Activated CD4-positive, alpha-beta T cell treated with anti-CD3 and anti-CD28 coated beads, Interleukin-2, amount 10 ng/mL, durations not matched to agents 24 days and 14 days (primary cell): ENCODE results near the gene COG5. TPM values are rescaled to one million over a fixed set of nuclear protein-coding genes. Genes with fewer than 3 reads are reported as not detected.

Experiments used
- DNase-seq: peaks from one replicate; pipeline ENCODE4 v3.0.0; 2022
- H3K27ac Mint-ChIP-seq: one replicate; pipeline ENCODE4 v1.8.0; 2022; ENCODE audit warnings: mild to moderate bottlenecking, mixed read lengths
- H3K27me3 Mint-ChIP-seq: one replicate; pipeline ENCODE4 v1.8.0; 2022; ENCODE audit warnings: mixed read lengths
- H3K36me3 Mint-ChIP-seq: one replicate; pipeline ENCODE4 v1.8.0; 2022; ENCODE audit warnings: low read depth, mild to moderate bottlenecking, mixed read lengths
- H3K4me1 Mint-ChIP-seq: one replicate; pipeline ENCODE4 v1.8.0; 2021; ENCODE audit warnings: mixed read lengths
- H3K4me3 Mint-ChIP-seq: one replicate; pipeline ENCODE4 v1.8.0; 2022; ENCODE audit warnings: mild to moderate bottlenecking, moderate library complexity, mixed read lengths
- H3K9me3 Mint-ChIP-seq: one replicate; pipeline ENCODE4 v1.8.0; 2021; ENCODE audit warnings: mixed read lengths
- intact Hi-C: fragments of 100-400 bp; cut with micrococcal nuclease; formaldehyde crosslinking; loops from one replicate; pipeline ENCODE4 v1.15.1; 2023
- total RNA-seq: library from RNA; stranded (reverse); gene quantifications from 2 replicates; pipeline ENCODE4 v1.2.3, GENCODE V29; 2022

COG5 gene
- total RNA-seq, 1 donor from 2014 or later: 43.3 TPM

DNA sequence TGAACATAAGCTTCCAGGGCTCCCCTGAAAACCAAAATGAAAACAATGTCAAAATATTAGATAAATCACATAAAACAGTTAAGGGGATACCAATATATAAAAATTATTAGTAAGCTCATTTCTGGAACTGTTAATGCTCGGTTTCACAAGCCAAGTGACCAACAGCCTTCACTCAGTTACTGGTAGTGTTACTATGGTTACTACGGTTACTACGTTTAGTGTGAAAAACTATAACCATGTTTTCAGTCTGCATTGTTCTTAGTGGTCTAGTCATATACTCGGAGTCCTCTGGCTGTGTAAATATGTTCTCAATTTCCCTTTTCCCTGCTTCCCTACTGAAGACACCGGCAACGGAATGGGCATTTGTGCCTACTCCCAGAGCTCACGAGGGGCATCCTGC is 360.1 kb downstream of the COG5 start:
- Mint-ChIP-seq H3K36me3 (peaks cover 47% of the 10 kb centered on the region), H3K9me3 (no peaks in the 10 kb centered on the region), H3K27ac (no peak overlapping the region), H3K4me3 (no peak overlapping the region), H3K27me3 (no peaks in the 10 kb centered on the region), H3K4me1 (no peaks in the 10 kb centered on the region)
- intact Hi-C loops: loop anchor here (10.0 kb wide), 1 partner anchor 521 kb away; no protein-coding TSS in a partner anchor
- no peak for DNase-seq

GRCh38 chr7:107201795-107202450 is 361.8 kb downstream of the COG5 start:
- intact Hi-C loops: loop anchor here (10.0 kb wide), 1 partner anchor 523 kb away; no protein-coding TSS in a partner anchor
- peak; percentile 72 for DNase-seq
- H3K4me3 Mint-ChIP-seq: no peak overlapping the region
- H3K27me3 Mint-ChIP-seq: no peaks in the 10 kb centered on the region
- no peak overlapping the region for H3K27ac Mint-ChIP-seq
- no peaks in the 10 kb centered on the region for H3K9me3 Mint-ChIP-seq
- H3K4me1 Mint-ChIP-seq: no peaks in the 10 kb centered on the region
- peaks cover 48% of the 10 kb centered on the region for H3K36me3 Mint-ChIP-seq

DNA sequence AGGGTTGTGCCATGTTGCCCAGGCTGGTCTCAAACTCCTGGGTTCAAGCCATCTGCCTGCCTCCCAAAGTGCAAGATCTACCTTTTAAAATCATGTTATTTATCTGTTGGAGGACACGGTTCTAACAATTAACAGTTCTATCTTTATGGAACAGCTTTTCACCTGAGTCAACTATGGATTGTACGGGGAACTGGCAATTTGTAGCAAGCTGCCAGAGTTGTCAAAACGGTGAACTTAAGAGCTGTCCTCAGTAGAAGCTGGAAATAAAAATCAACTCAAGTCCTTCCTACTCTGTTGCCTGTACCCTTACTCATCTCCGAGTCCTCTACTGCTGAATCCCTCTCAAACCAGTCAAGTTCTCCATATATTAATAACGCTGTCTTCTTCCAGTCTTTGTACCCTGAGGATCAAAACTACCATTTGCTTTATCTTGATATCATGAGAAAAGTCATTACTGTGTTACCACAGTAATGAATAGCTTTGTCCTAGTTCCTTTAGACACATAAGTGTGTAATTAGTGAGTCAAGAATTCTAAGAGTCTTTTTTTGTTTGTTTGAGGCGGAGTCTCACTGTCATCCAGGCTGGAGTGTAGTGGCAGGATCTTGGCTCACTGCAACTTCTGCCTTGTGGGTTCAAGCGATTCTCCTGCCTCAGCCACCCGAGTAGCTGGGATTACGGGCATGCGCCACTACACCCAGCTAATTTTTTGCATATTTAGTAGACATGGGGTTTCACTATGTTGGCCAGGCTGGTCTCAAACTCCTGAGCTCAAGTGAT is 366.7 kb downstream of the COG5 start:
- Mint-ChIP-seq H3K4me1 (no peaks in the 10 kb centered on the region), H3K27me3 (no peaks in the 10 kb centered on the region), H3K27ac (no peak overlapping the region), H3K4me3 (no peak overlapping the region), H3K9me3 (no peaks in the 10 kb centered on the region), H3K36me3 (peaks cover 43% of the 10 kb centered on the region)
- intact Hi-C loops: no loop called here
- DNase-seq: no peak

GRCh38 chr7:107194052-107194451 is 369.7 kb downstream of the COG5 start:
- intact Hi-C loops: no loop called here
- H3K4me1 Mint-ChIP-seq: no peaks in the 10 kb centered on the region
- H3K9me3 Mint-ChIP-seq: no peaks in the 10 kb centered on the region
- no peaks in the 10 kb centered on the region for H3K27me3 Mint-ChIP-seq
- no peak overlapping the region for H3K4me3 Mint-ChIP-seq
- H3K27ac Mint-ChIP-seq: no peak overlapping the region
- no peak for DNase-seq
- peaks cover 32% of the 10 kb centered on the region for H3K36me3 Mint-ChIP-seq

- Mint-ChIP-seq H3K36me3 (peaks cover 42% of the 10 kb centered on the region), H3K27ac (no peak overlapping the region), H3K27me3 (no peaks in the 10 kb centered on the region), H3K9me3 (no peaks in the 10 kb centered on the region), H3K4me3 (no peak overlapping the region), H3K4me1 (no peaks in the 10 kb centered on the region)
- intact Hi-C loops: no loop called here
- DNase-seq: no peak
Observed at GRCh38 chr7:107190090-107190489, 373.6 kb downstream of the COG5 start.

GRCh38 chr7:107187774-107188173 is 375.9 kb downstream of the COG5 start:
- DNase-seq: peak; percentile 50
- Mint-ChIP-seq H3K9me3 (no peaks in the 10 kb centered on the region), H3K4me3 (no peak overlapping the region), H3K27ac (no peak overlapping the region), H3K4me1 (no peaks in the 10 kb centered on the region), H3K36me3 (peaks cover 47% of the 10 kb centered on the region), H3K27me3 (no peaks in the 10 kb centered on the region)
- intact Hi-C loops: no loop called here

DNA sequence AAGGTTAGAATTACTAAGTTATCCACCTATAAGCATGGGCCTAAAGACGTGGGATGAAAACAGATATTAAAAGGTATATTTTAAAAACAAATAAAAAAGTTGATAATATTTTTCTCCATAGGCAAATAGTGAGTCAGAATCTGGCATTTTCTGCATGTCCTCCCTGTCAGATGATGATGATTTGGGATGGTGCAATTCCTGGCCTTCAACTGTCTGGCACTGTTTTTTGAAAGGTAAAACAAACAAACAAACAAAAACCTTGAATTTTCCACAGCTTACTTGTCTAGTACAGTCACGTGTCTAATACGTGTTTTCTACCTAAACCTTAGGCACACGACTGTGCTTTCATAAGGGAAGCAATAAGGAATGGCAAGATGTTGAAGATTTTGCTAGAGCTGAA is 377.5 kb downstream of the COG5 start:
- Mint-ChIP-seq H3K36me3 (peaks cover 47% of the 10 kb centered on the region), H3K9me3 (no peaks in the 10 kb centered on the region), H3K4me3 (no peak overlapping the region), H3K4me1 (no peaks in the 10 kb centered on the region), H3K27me3 (no peaks in the 10 kb centered on the region), H3K27ac (no peak overlapping the region)
- intact Hi-C loops: no loop called here
- no peak for DNase-seq

- Mint-ChIP-seq H3K4me1 (peaks cover 1% of the 10 kb centered on the region), H3K27ac (no peak overlapping the region), H3K4me3 (no peak overlapping the region), H3K27me3 (no peaks in the 10 kb centered on the region), H3K9me3 (no peaks in the 10 kb centered on the region), H3K36me3 (peaks cover 52% of the 10 kb centered on the region)
- no peak for DNase-seq
- intact Hi-C loops: no loop called here
Observed at GRCh38 chr7:107185716-107186115, 378.0 kb downstream of the COG5 start.

DNA sequence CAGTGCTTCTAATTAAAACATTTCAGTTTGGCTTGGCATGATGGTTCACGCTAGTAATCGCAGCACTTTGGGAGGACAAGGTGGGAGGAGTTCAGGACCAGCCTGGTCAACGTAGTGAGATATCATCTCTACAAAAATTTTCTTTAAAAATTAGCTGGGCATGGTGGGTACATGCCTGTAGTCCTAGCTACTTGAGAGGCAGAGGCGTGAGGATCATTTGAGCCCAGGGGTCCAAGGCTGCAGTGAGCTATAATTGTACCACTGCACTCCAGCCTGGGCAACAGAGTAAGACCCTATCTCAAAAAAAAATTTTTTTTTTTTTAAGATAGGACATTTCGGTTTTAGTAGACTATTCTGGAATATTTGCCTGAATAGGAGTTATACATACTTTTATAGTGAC is 382.5 kb downstream of the COG5 start:
- Mint-ChIP-seq H3K4me1 (peaks cover 13% of the 10 kb centered on the region), H3K36me3 (peaks cover 33% of the 10 kb centered on the region), H3K27ac (peak overlapping the region; percentile 76), H3K4me3 (no peak overlapping the region), H3K9me3 (no peaks in the 10 kb centered on the region), H3K27me3 (no peaks in the 10 kb centered on the region)
- no peak for DNase-seq
- intact Hi-C loops: no loop called here

- intact Hi-C loops: loop anchor here (1.0 kb wide), 1 partner anchor 12 kb away; no protein-coding TSS in a partner anchor
- H3K36me3 Mint-ChIP-seq: peaks cover 31% of the 10 kb centered on the region
- peak overlapping the region; percentile 76 for H3K27ac Mint-ChIP-seq
- DNase-seq: no peak
- peaks cover 13% of the 10 kb centered on the region for H3K4me1 Mint-ChIP-seq
- H3K4me3 Mint-ChIP-seq: peak overlapping the region; percentile 4
- H3K9me3 Mint-ChIP-seq: no peaks in the 10 kb centered on the region
- H3K27me3 Mint-ChIP-seq: no peaks in the 10 kb centered on the region
Observed at GRCh38 chr7:107180378-107180777, 383.3 kb downstream of the COG5 start.

GRCh38 chr7:107179326-107180164 is 384.2 kb downstream of the COG5 start:
- intact Hi-C loops: loop anchor here (1.0 to 10.0 kb wide), 2 partner anchors 11 to 635 kb away; no protein-coding TSS in a partner anchor
- DNase-seq: no peak
- H3K27me3 Mint-ChIP-seq: no peaks in the 10 kb centered on the region
- H3K4me1 Mint-ChIP-seq: peaks cover 15% of the 10 kb centered on the region
- peaks cover 25% of the 10 kb centered on the region for H3K36me3 Mint-ChIP-seq
- no peaks in the 10 kb centered on the region for H3K9me3 Mint-ChIP-seq
- H3K27ac Mint-ChIP-seq: peak overlapping the region; percentile 76
- no peak overlapping the region for H3K4me3 Mint-ChIP-seq

- intact Hi-C loops: loop anchor here (10.0 kb wide), 1 partner anchor 641 kb away; no protein-coding TSS in a partner anchor
- H3K4me3 Mint-ChIP-seq: peak overlapping the region; percentile 44
- DNase-seq: peak; percentile 56
Observed at GRCh38 chr7:107173691-107174406, 389.9 kb downstream of the COG5 start.

DNA sequence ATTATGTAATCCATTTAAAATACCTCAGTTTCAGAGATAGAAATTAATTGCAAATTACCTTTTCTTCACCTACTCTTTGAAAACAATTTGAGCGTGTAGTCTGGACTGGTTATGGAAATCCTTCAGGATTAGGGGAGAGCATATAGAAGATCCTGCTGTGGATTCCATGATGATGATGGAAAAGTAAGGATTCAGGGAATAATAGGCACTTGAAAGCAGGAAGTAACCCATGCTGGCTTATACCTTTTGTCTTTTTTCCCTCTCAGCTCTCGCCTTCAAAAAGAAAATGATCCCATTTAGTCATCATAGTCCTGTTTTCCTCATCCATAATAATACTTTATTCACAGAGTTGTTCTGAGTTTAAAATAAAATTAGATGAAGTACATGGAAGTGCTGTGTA is 390.5 kb downstream of the COG5 start:
- Mint-ChIP-seq H3K9me3 (no peaks in the 10 kb centered on the region), H3K27ac (peak overlapping the region; percentile 70), H3K27me3 (no peaks in the 10 kb centered on the region), H3K4me1 (peaks cover 33% of the 10 kb centered on the region), H3K4me3 (peak overlapping the region; percentile 44), H3K36me3 (peaks cover 19% of the 10 kb centered on the region)
- intact Hi-C loops: loop anchor here (10.0 kb wide), 1 partner anchor 642 kb away; no protein-coding TSS in a partner anchor
- no peak for DNase-seq

More at GRCh38 chr7:107173691-107174406, 389.9 kb downstream of the COG5 start:
- H3K36me3 Mint-ChIP-seq: peaks cover 16% of the 10 kb centered on the region
- no peaks in the 10 kb centered on the region for H3K27me3 Mint-ChIP-seq
- H3K9me3 Mint-ChIP-seq: no peaks in the 10 kb centered on the region
- peak overlapping the region; percentile 70 for H3K27ac Mint-ChIP-seq
- H3K4me1 Mint-ChIP-seq: peaks cover 28% of the 10 kb centered on the region
